Karpas-422 (cell line): Measurements from ENCODE around the gene MAPT. TPM values are rescaled to one million over a fixed set of nuclear protein-coding genes. Genes with fewer than 3 reads are reported as not detected.
"Not testable (repeated sequence)": the region's sequence is repeated elsewhere in the genome, so short reads cannot be mapped to it uniquely, and the experiment has no call there.

Experiments
- DNase-seq: peaks from one replicate; pipeline ENCODE4 v3.0.0-alpha.2; 2015
- H2AFZ ChIP-seq: fragments of 200-600 bp; sonication (generic); 2 replicates; pipeline ENCODE4 v1.6.1; 2014; ENCODE audit warnings: antibody characterized with exemption, low read length, mixed read lengths
- H3K27ac ChIP-seq: fragments of 200-600 bp; sonication (generic); 2 replicates; pipeline ENCODE4 v1.5.1; 2014; ENCODE audit warnings: mild to moderate bottlenecking, low read length, moderate library complexity
- H3K27me3 ChIP-seq: fragments of 200-600 bp; sonication (generic); 2 replicates; pipeline ENCODE4 v1.6.1; 2014; ENCODE audit warnings: low read length, mixed read lengths
- H3K36me3 ChIP-seq: fragments of 200-600 bp; sonication (generic); 2 replicates; pipeline ENCODE4 v1.6.1; 2014; ENCODE audit warnings: low read length, mixed read lengths; ENCODE audit not compliant: insufficient read depth
- H3K4me1 ChIP-seq: fragments of 200-600 bp; sonication (generic); 2 replicates; pipeline ENCODE4 v1.6.1; 2014; ENCODE audit warnings: mild to moderate bottlenecking, low read length, mixed read lengths
- H3K4me2 ChIP-seq: fragments of 200-600 bp; sonication (generic); 2 replicates; pipeline ENCODE4 v1.6.1; 2014; ENCODE audit warnings: low read length, low read depth, mild to moderate bottlenecking; ENCODE audit not compliant: poor library complexity, severe bottlenecking
- H3K4me3 ChIP-seq: fragments of 200-600 bp; sonication (generic); 2 replicates; pipeline ENCODE4 v1.5.1; 2014; ENCODE audit warnings: mild to moderate bottlenecking, antibody characterized with exemption, low read length, mixed read lengths
- H3K79me2 ChIP-seq: fragments of 200-600 bp; sonication (generic); 2 replicates; pipeline ENCODE4 v1.6.1; 2014; ENCODE audit warnings: mild to moderate bottlenecking, low read length, mixed read lengths
- H3K9ac ChIP-seq: fragments of 200-600 bp; sonication (generic); 2 replicates; pipeline ENCODE4 v1.6.0; 2014; ENCODE audit warnings: low read length
- H3K9me2 ChIP-seq: fragments of 200-600 bp; sonication (generic), shearing (Covaris generic); replicated peaks from 2 replicates; pipeline ENCODE4 v1.6.0; 2014; ENCODE audit warnings: mild to moderate bottlenecking, low read length, moderate library complexity; ENCODE audit not compliant: insufficient read depth
- H3K9me3 ChIP-seq: fragments of 300-700, 200-600 bp; sonication (generic); 2 replicates; pipeline ENCODE4 v1.6.1; 2014; ENCODE audit warnings: low read length, mixed read lengths
- H4K20me1 ChIP-seq: fragments of 200-600 bp; sonication (generic); 2 replicates; pipeline ENCODE4 v1.6.1; 2014; ENCODE audit warnings: mild to moderate bottlenecking, antibody characterized with exemption, low read length, low read depth; ENCODE audit not compliant: insufficient read depth
- total RNA-seq: library from RNA; depleted of rRNA; stranded (reverse); fragments of >200 nt; shearing (Covaris generic); gene quantifications from 2 replicates; pipeline ENCODE4 v1.2.3, GENCODE V29; 2014; ENCODE audit warnings: low replicate concordance

MAPT gene
- total RNA-seq, 1 experiment from 2014 or later: 0.15 TPM

DNA sequence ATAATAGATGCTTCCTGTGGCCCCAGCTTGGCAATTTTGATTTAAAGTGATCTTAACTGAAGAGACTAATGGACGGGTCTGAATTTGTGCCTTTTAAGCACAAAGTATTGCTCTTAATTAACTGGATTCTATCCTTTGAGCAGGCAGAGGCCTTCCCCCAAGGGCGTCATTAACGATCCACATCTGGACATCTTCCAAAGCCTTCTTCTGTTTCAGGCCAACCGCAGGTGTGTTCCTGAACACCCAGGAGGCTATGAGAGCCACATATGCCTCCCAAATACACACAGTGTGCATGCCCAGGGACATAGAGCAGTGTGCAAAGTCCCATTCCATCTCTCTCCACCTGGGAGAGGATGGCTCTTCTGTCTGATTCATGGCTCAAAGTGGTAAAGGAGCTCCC, 42.3 kb downstream of the MAPT start:
- H3K9ac ChIP-seq: no peak overlapping the region

GRCh38 chr17:45937186-45937585, 42.8 kb downstream of the MAPT start:
- H3K4me2 ChIP-seq, H3K4me1 ChIP-seq, H3K27ac ChIP-seq, DNase-seq, H3K4me3 ChIP-seq, H3K36me3 ChIP-seq, H3K9ac ChIP-seq, H3K27me3 ChIP-seq, H2AFZ ChIP-seq, H3K9me2 ChIP-seq, H4K20me1 ChIP-seq, H3K9me3 ChIP-seq, H3K79me2 ChIP-seq: not testable (repeated sequence)

More for the DNA sequence above, 42.3 kb downstream of the MAPT start:
- Histone ChIP-seq H3K4me2 (no peak overlapping the region), H3K27me3 (no peaks in the 10 kb centered on the region), H4K20me1 (no peaks in the 10 kb centered on the region), H3K27ac (no peak overlapping the region), H2AFZ (no peak overlapping the region), H3K36me3 (no peaks in the 10 kb centered on the region), H3K4me3 (no peak overlapping the region), H3K9me2 (no peaks in the 10 kb centered on the region), H3K79me2 (no peaks in the 10 kb centered on the region), H3K9me3 (no peaks in the 10 kb centered on the region), H3K4me1 (no peaks in the 10 kb centered on the region)
- no peak for DNase-seq

DNA sequence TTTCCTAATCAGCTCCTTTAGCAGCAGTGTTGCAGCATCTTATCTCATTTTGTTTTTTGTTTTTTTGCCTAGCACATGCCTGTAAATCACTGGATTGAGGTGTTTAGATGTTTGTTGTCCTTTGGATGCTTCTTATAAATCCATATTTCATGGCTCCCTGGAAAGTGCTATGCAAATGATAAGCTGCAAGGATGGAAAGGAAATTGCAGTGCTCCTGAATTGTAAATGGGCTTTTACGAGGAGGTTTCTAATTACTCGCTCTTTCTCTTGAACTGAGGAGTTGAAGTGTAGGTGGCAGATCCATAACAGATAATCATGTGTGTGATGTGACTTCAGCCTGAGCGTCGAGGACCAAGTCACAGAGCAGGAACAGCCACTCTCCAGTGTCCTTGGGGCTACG, 45.0 kb downstream of the MAPT start:
- H4K20me1 ChIP-seq: no peaks in the 10 kb centered on the region
- peaks cover 4% of the 10 kb centered on the region; the same call in 1 of the 2 replicates for H3K4me1 ChIP-seq
- no peaks in the 10 kb centered on the region for H3K9me2 ChIP-seq
- no peaks in the 10 kb centered on the region; the same call in 1 of the 2 replicates for H3K27me3 ChIP-seq
- H3K27ac ChIP-seq: no peak overlapping the region
- no peak overlapping the region for H2AFZ ChIP-seq
- no peak overlapping the region for H3K4me3 ChIP-seq
- H3K4me2 ChIP-seq: no peak overlapping the region
- H3K79me2 ChIP-seq: no peaks in the 10 kb centered on the region
- H3K36me3 ChIP-seq: no peaks in the 10 kb centered on the region
- no peak for DNase-seq
- no peaks in the 10 kb centered on the region for H3K9me3 ChIP-seq
- H3K9ac ChIP-seq: no peak overlapping the region

DNA sequence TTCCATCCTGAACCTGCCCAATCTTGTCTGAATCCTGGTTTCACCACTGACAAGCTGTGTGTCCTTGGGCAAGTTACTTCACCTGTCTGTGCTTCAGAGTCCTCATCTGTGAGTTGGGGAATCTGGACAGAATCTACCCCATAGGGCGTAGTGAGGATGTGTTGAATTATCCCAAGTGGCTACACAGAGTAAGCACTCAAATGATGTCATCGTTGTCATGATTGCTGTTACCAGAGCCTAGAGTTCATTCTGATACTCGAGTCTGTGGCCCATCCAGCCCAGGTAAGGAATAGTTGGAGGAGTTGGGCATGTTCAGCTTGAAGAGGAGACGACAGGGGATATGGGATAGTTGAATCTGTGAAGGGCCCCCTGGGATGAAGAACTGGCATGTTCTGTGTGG, 45.9 kb downstream of the MAPT start:
- peaks cover 4% of the 10 kb centered on the region; the same call in 1 of the 2 replicates for H3K4me1 ChIP-seq
- no peak for DNase-seq
- no peaks in the 10 kb centered on the region for H3K79me2 ChIP-seq
- H3K27me3 ChIP-seq: no peaks in the 10 kb centered on the region; the same call in 1 of the 2 replicates
- no peak overlapping the region for H2AFZ ChIP-seq
- H3K36me3 ChIP-seq: no peaks in the 10 kb centered on the region
- H3K4me3 ChIP-seq: no peak overlapping the region
- no peak overlapping the region for H3K9ac ChIP-seq
- no peaks in the 10 kb centered on the region for H3K9me2 ChIP-seq
- H4K20me1 ChIP-seq: no peaks in the 10 kb centered on the region
- H3K9me3 ChIP-seq: no peaks in the 10 kb centered on the region
- no peak overlapping the region for H3K4me2 ChIP-seq
- no peak overlapping the region for H3K27ac ChIP-seq

GRCh38 chr17:45940826-45941225, 46.5 kb downstream of the MAPT start:
- no peak overlapping the region for H3K4me3 ChIP-seq
- no peaks in the 10 kb centered on the region for H3K9me2 ChIP-seq
- H3K36me3 ChIP-seq: no peaks in the 10 kb centered on the region
- H3K27me3 ChIP-seq: no peaks in the 10 kb centered on the region; the same call in 1 of the 2 replicates
- peaks cover 4% of the 10 kb centered on the region; the same call in 1 of the 2 replicates for H3K4me1 ChIP-seq
- no peak for DNase-seq
- H3K9ac ChIP-seq: no peak overlapping the region
- no peak overlapping the region for H2AFZ ChIP-seq
- H4K20me1 ChIP-seq: no peaks in the 10 kb centered on the region
- no peaks in the 10 kb centered on the region for H3K9me3 ChIP-seq
- H3K79me2 ChIP-seq: no peaks in the 10 kb centered on the region
- no peak overlapping the region for H3K4me2 ChIP-seq
- no peak overlapping the region for H3K27ac ChIP-seq

GRCh38 chr17:45941395-45941794, 47.0 kb downstream of the MAPT start:
- Histone ChIP-seq H3K4me2 (no peak overlapping the region), H3K79me2 (no peaks in the 10 kb centered on the region), H3K4me1 (peaks cover 4% of the 10 kb centered on the region; the same call in 1 of the 2 replicates), H3K27me3 (no peaks in the 10 kb centered on the region; the same call in 1 of the 2 replicates), H3K9ac (no peak overlapping the region), H3K27ac (no peak overlapping the region), H2AFZ (no peak overlapping the region), H3K9me3 (no peaks in the 10 kb centered on the region), H4K20me1 (no peaks in the 10 kb centered on the region), H3K4me3 (no peak overlapping the region), H3K9me2 (no peaks in the 10 kb centered on the region), H3K36me3 (no peaks in the 10 kb centered on the region)
- DNase-seq: no peak

DNA sequence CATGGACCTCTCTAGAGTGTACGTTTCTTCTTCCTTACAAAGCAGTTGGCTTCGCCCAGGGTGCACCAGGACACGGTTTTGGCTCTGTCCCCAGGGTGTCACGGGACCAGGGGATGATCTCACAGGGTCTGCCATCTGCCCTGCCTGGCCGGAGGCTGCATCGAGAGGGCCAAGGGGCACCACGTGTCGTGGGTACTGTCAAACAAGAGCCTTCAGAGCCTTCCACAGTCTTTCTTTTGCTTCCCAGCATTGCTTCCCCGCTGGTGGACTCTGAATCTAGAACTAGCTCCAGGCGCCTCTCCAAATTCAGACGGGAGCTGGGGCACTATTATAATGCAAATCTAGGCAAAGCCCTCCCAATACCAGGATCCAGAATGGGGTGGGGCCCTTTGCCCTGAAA, 47.9 kb downstream of the MAPT start:
- Histone ChIP-seq H3K4me2 (no peak overlapping the region), H3K27me3 (no peaks in the 10 kb centered on the region; the same call in 1 of the 2 replicates), H3K27ac (no peak overlapping the region), H4K20me1 (no peaks in the 10 kb centered on the region), H3K9me3 (no peaks in the 10 kb centered on the region), H3K4me1 (peaks cover 4% of the 10 kb centered on the region; the same call in 1 of the 2 replicates), H2AFZ (no peak overlapping the region), H3K9me2 (no peaks in the 10 kb centered on the region), H3K36me3 (no peaks in the 10 kb centered on the region), H3K9ac (no peak overlapping the region), H3K4me3 (no peak overlapping the region), H3K79me2 (no peaks in the 10 kb centered on the region)
- no peak for DNase-seq

DNA sequence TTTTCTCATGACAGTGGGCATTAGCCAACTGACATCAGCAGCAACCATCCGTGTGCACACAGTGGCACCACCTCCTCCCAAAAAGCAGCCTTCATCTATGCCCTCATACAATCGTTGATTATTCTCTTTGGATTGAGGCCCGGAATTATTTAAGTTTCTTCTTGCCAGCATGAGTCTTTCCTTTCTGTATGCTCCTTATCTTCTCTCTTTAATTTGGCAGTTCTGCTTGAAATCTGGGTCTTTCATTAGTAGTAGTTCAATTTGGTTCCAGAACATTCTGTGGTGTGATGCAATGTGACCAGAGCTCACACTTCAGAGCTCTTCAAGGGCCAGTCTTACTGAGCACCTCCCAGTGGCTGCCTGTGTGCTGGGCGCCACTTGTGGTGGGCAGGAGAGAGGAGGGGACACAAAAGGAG, 52.5 kb downstream of the MAPT start:
- no peak for DNase-seq
- H3K9me2 ChIP-seq: no peaks in the 10 kb centered on the region
- H3K27me3 ChIP-seq: peaks cover 3% of the 10 kb centered on the region; the same call in 1 of the 2 replicates
- no peaks in the 10 kb centered on the region for H3K9me3 ChIP-seq
- no peak overlapping the region for H3K9ac ChIP-seq
- H4K20me1 ChIP-seq: no peaks in the 10 kb centered on the region
- no peaks in the 10 kb centered on the region for H3K79me2 ChIP-seq
- H3K4me1 ChIP-seq: peaks cover 12% of the 10 kb centered on the region
- H2AFZ ChIP-seq: no peak overlapping the region
- H3K27ac ChIP-seq: no peak overlapping the region
- no peak overlapping the region for H3K4me2 ChIP-seq
- no peak overlapping the region for H3K4me3 ChIP-seq
- H3K36me3 ChIP-seq: no peaks in the 10 kb centered on the region
